HepG2 (cell line): ENCODE results near the gene LENEP. TPM values are rescaled to one million over a fixed set of nuclear protein-coding genes. Genes with fewer than 3 reads are reported as not detected.

Experiments
- ATAC-seq: fragments of 200-7000 bp; cut with Tn5 transposase; 3 replicates; pipeline ENCODE4 v1.9.1; 2020; ENCODE audit warnings: mild to moderate bottlenecking, moderate library complexity
- BruUV-seq: library from RNA; stranded (reverse); fragments of 400-500 nt; replicated peaks from 2 replicates; lab custom pipeline; 2021; lab: Mats Ljungman, UMichigan
- CTCF ChIA-PET: fragments of 300-600 bp; formaldehyde crosslinking; extraction: SDS; loops from one replicate; lab custom pipeline; 2021; ENCODE audit warnings: low total read pairs, inconsistent platforms, low intra/inter-chr PET ratio; lab: Yijun Ruan, JAX
- POLR2A ChIA-PET: fragments of 350-600 bp; sonication (Branson Sonifier 250); formaldehyde crosslinking; loops from one replicate; lab custom pipeline; 2020; ENCODE audit warnings: antibody characterized with exemption, inconsistent platforms; lab: Yijun Ruan, JAX
- DNase-seq: peaks from one replicate; pipeline ENCODE4 v3.0.0-alpha.2; 2015; ENCODE audit warnings: low spot score
- FAIRE-seq: peaks from 3 replicates; lab custom pipeline; 2011; peaks lifted over from hg19 to GRCh38; lab: Jason Lieb, UNC
- H2AFZ ChIP-seq: one replicate; pipeline ENCODE4 v1.6.1; 2011; ENCODE audit warnings: low read length, inconsistent platforms
- H3K27ac ChIP-seq: fragments of 300-600 bp; 3 replicates; pipeline ENCODE4 v1.8.0; 2011; ENCODE audit warnings: mixed run types, mild to moderate bottlenecking, mixed read lengths, low read length, inconsistent platforms; ENCODE audit not compliant: insufficient read depth; ENCODE audit errors: extremely low read length
- H3K27me3 ChIP-seq, 2 experiments: fragments of 200-600 bp in 1 of 2; 2 replicates in 1 of 2; 3 replicates in 1 of 2; pipeline versions ENCODE4 v1.6.0 to v1.8.0; 2011; ENCODE audit warnings: low read length in 2 of 2, mild to moderate bottlenecking in 2 of 2, moderate library complexity in 2 of 2, inconsistent platforms in 1 of 2; ENCODE audit not compliant: insufficient read depth in 2 of 2, control insufficient read depth in 1 of 2
- H3K36me3 ChIP-seq, 2 experiments: fragments of 200-600 bp in 1 of 2; replicated peaks in 1 of 2; 2 replicates in 1 of 2; 3 replicates in 1 of 2; pipeline versions ENCODE4 v1.5.1 to v1.8.0; 2011; ENCODE audit warnings: low read length in 2 of 2, inconsistent platforms in 1 of 2; ENCODE audit not compliant: insufficient read depth in 2 of 2, control insufficient read depth in 1 of 2
- H3K4me1 ChIP-seq: 2 replicates; pipeline ENCODE4 v1.5.1; 2012; ENCODE audit warnings: low read length, inconsistent platforms; ENCODE audit not compliant: insufficient read depth
- H3K4me2 ChIP-seq: 2 replicates; pipeline ENCODE4 v1.6.0; 2011; ENCODE audit warnings: low read depth, low read length, inconsistent platforms
- H3K4me3 ChIP-seq, 3 experiments: fragments of 200-600 bp in 1 of 3; sonication (generic), shearing (Covaris generic) in 1 of 3; replicated peaks in 1 of 3; 2 replicates each; pipeline ENCODE4 v1.5.1; 2011 to 2016; ENCODE audit warnings: low read length in 3 of 3, inconsistent platforms in 2 of 3, low read depth in 2 of 3, mild to moderate bottlenecking in 2 of 3, control low read depth in 1 of 3, mixed read lengths in 1 of 3; ENCODE audit not compliant: insufficient read depth in 1 of 3
- H3K79me2 ChIP-seq: one replicate; pipeline ENCODE4 v1.6.1; 2011; ENCODE audit warnings: low read length, inconsistent platforms; ENCODE audit not compliant: insufficient read depth
- H3K9ac ChIP-seq: 2 replicates; pipeline ENCODE4 v1.6.0; 2011; ENCODE audit warnings: mild to moderate bottlenecking, low read depth, low read length, inconsistent platforms; ENCODE audit not compliant: insufficient read depth
- H3K9me3 ChIP-seq: 2 replicates; pipeline ENCODE4 v1.5.1; 2012; ENCODE audit warnings: mild to moderate bottlenecking, low read length
- H4K20me1 ChIP-seq: 2 replicates; pipeline ENCODE4 v1.6.0; 2011; ENCODE audit warnings: inconsistent platforms, mild to moderate bottlenecking, low read length, moderate library complexity; ENCODE audit not compliant: insufficient read depth
- HNF1A ChIP-seq, 2 experiments: sonication (generic) in 1 of 2; formaldehyde crosslinking in 1 of 2; IDR thresholded peaks; 2 replicates each; pipeline versions ENCODE4 v1.4.0 to v1.6.1; 2016 to 2020; ENCODE audit warnings: borderline replicate concordance in 1 of 2, low read depth in 1 of 2, mild to moderate bottlenecking in 1 of 2, missing genetic modification reagents in 1 of 2
- RBFOX2 ChIP-seq: fragments of 200-400 bp; formaldehyde crosslinking; IDR thresholded peaks from 2 replicates; pipeline ENCODE4 v1.6.1; 2017; ENCODE audit warnings: low read depth, mild to moderate bottlenecking, low read length
- WGBS: methylation state at CpG from one replicate; pipeline ENCODE4 v1.1.6; 2017; ENCODE audit warnings: low lambda C conversion rate; 5-methylcytosine and 5-hydroxymethylcytosine counted together
- in situ Hi-C: cut with HindIII; loops from 2 replicates; pipeline ENCODE4 v1.10.0; 2017; ENCODE audit warnings: low pct_unique_long_range_greater_than_20kb; ENCODE audit not compliant: extremely low pct_ligation_motif_present
- intact Hi-C: fragments of 100-400 bp; cut with micrococcal nuclease; formaldehyde crosslinking; loops from one replicate; pipeline ENCODE4 v1.10.0; 2022; ENCODE audit not compliant: unreplicated experiment
- polyA plus RNA-seq, 8 experiments: library from polyadenylated mRNA; depleted of rRNA in 3 of 8; stranded (reverse) in 7 of 8; unstranded in 1 of 8; fragments of >200 nt; fragmentation: Illumina TruSeq in 4 of 8; extraction: Trizol in 4 of 8; gene quantifications; 2 replicates each; pipeline versions ENCODE4 v1.2.1 to v1.2.3, GENCODE V29; 2011 to 2016; ENCODE audit warnings: low read depth in 4 of 8, missing spikeins in 1 of 8, mixed read lengths in 1 of 8; ENCODE audit not compliant: insufficient read depth in 1 of 8
- total RNA-seq, 5 experiments: library from RNA; depleted of rRNA; stranded (reverse); fragments of >200 nt; fragmentation: Illumina TruSeq; extraction: Trizol; gene quantifications; 2 replicates each; pipeline ENCODE4 v1.2.3, GENCODE V29; 2016; ENCODE audit warnings: low read depth in 1 of 5

The LENEP gene
- total and polyA plus RNA-seq, 2 of the 13 experiments (the other 11 are each of a cell fraction or from before 2014, with no cell fraction given), result 0.29 TPM; not detected in 1

DNA sequence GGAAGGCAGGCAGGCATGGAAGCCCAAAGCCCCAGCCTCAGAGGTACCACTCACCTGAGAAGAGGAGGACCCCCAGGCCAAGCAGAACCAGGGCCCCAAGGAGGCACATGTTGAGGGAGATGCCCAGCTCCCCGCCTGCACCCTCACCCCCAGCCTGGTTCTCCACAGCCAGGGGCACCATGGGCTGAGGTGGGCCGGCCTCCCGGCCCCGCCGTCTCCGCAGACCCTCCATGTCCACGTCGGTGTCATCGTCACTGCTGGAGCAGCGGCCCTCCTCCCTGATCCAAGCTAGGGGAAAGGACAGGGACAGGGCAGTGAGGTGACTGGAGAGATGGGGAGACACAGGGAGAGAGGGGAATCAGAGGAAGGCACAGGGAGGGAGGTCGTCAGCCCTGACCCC lies 45.3 kb upstream of the LENEP start:
- Histone ChIP-seq H2AFZ (no peak overlapping the region), H3K4me3 (no peak overlapping the region), H3K4me1 (peaks cover 40% of the 10 kb centered on the region), H3K79me2 (no peaks in the 10 kb centered on the region), H3K9me3 (no peaks in the 10 kb centered on the region), H3K4me2 (no peak overlapping the region), H3K27ac (no peak overlapping the region), H3K9ac (no peak overlapping the region), H3K36me3 (peaks cover 4 to 7% of the 10 kb centered on the region in 2 experiments; a peak in 2 of 5 replicates), H4K20me1 (no peaks in the 10 kb centered on the region), H3K27me3 (no peaks in the 10 kb centered on the region)
- intact Hi-C loops, result no loop called here
- WGBS, result 97% methylated on average over 10 of the region's 11 CpGs
- BruUV-seq, result no TSS peak
- TF ChIP-seq RBFOX2 (peak; percentile 32; the same call in 1 of the 2 replicates), HNF1A (IDR thresholded peaks at IDR 0.05; ENCODE audit: low read depth) (no peak), HNF1A (CRISPR knock-in tag; IDR thresholded peaks at IDR 0.05; ENCODE audit: borderline replicate concordance) (no peak)
- no peak for DNase-seq
- ATAC-seq, result no peak
- ChIA-PET CTCF (no interaction called here), POLR2A (interaction anchor here (1.7 kb wide), 1 partner anchor 12 kb away, joined by 4 read pairs; the partner anchor contains the start of gene PMVK)
- no peak for FAIRE-seq
- in situ Hi-C loops, result no loop called here
